ENCODE data around the gene AZGP1. TPM values are rescaled to one million over a fixed set of nuclear protein-coding genes. Genes with fewer than 3 reads are reported as not detected.

The AZGP1 gene
- polyA plus RNA-seq, 1 donor (not counting 4 experiments of a cell fraction or from before 2014, with no cell fraction given): 1.3 TPM

DNA sequence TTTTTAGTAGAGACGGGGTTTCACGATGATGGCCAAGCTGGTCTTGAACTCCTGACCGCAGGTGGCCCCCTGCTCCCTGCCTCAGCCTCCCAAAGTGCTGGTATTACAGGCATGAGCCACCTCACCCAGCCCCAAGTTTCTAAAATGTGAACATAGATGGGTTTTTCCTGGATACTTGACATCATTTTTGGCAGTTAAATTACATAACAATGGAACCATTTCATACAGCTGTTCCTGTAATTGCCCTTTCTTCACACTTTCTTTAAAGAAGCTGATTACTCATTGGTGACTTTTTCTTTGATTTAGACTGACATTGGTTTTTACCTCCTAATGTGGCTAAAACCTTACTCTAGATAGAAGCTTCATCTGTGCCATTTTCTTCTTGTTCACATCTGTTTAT is 45.5 kb upstream of the AZGP1 start:
- Histone ChIP-seq H2AFZ (ENCODE audit: control insufficient read depth, low read length) (no peak overlapping the region), H3K9ac (ENCODE audit: control insufficient read depth, extremely low read depth, insufficient read depth, low read length) (no peak overlapping the region), H3K4me1 (ENCODE audit: control insufficient read depth, extremely low read depth, insufficient read depth, low read length) (peaks cover 44% of the 10 kb centered on the region), H3K27ac (ENCODE audit: control insufficient read depth, insufficient read depth, low read length) (no peak overlapping the region), H3K4me2 (ENCODE audit: control insufficient read depth, extremely low read depth, insufficient read depth, low read depth, low read length) (no peak overlapping the region), H4K20me1 (ENCODE audit: control insufficient read depth, extremely low read depth, insufficient read depth, low read length) (no peaks in the 10 kb centered on the region), H3K36me3 (ENCODE audit: control insufficient read depth in 2 of 2, extremely low read depth in 1 of 2, insufficient read depth in 2 of 2, low read length in 2 of 2) (peaks cover 19 to 20% of the 10 kb centered on the region in 2 experiments), H3K9me3 (ENCODE audit: control insufficient read depth, low read depth, low read length) (no peaks in the 10 kb centered on the region), H3K27me3 (ENCODE audit: control insufficient read depth, extremely low read depth, insufficient read depth, low read length) (no peaks in the 10 kb centered on the region), H3K4me3 (ENCODE audit: control insufficient read depth in 2 of 3, extremely low read depth in 1 of 3, insufficient read depth in 2 of 3, low read depth in 1 of 3, low read length in 3 of 3) (no peak overlapping the region), H3K79me2 (ENCODE audit: control insufficient read depth, insufficient read depth, low read length) (peaks cover 66% of the 10 kb centered on the region), H3K9me1 (ENCODE audit: control insufficient read depth, extremely low read depth, insufficient read depth, low read length) (no peaks in the 10 kb centered on the region)
- TF ChIP-seq, protein P1, sequence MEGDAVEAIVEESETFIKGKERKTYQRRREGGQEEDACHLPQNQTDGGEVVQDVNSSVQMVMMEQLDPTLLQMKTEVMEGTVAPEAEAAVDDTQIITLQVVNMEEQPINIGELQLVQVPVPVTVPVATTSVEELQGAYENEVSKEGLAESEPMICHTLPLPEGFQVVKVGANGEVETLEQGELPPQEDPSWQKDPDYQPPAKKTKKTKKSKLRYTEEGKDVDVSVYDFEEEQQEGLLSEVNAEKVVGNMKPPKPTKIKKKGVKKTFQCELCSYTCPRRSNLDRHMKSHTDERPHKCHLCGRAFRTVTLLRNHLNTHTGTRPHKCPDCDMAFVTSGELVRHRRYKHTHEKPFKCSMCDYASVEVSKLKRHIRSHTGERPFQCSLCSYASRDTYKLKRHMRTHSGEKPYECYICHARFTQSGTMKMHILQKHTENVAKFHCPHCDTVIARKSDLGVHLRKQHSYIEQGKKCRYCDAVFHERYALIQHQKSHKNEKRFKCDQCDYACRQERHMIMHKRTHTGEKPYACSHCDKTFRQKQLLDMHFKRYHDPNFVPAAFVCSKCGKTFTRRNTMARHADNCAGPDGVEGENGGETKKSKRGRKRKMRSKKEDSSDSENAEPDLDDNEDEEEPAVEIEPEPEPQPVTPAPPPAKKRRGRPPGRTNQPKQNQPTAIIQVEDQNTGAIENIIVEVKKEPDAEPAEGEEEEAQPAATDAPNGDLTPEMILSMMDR (optimal IDR thresholded peaks at IDR 0.05 in 1 of 3, IDR thresholded peaks at IDR 0.05 in 1 of 3, conservative IDR thresholded peaks at IDR 0.05 in 1 of 3; ENCODE audit: extremely low read depth in 1 of 3, insufficient read depth in 2 of 3, low read length in 3 of 3): no peak
- no peak for TF ChIP-seq EZH2 (IDR thresholded peaks at IDR 0.05; ENCODE audit: low read length)
- FAIRE-seq (no peak), DNase-seq (ENCODE audit: low read depth, low spot score) (no peak)
- dilution Hi-C loops (cut with MboI; ENCODE audit: extremely low pct_ligation_motif_present, low sequenced_read_pairs): no loop called here

DNA sequence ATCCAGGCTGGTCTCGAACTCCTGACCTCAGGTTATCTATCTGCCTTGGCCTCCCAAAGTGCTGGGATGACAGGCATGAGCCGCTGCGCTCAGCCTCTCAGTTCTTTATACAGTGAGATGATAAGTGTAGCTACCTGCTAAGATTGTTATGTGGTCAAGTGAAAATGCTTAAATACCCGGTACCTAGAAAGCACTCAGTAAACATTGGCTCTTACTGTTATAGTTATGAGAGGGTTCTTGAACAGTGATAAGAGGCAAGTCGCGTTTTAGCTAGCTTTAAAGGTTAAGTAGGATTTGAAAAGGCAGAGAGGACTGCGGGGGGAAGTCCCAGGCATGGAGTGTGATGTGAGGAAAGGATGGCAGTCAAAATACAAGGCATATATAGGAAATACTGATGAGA is 44.1 kb upstream of the AZGP1 start:
- FAIRE-seq: no peak
- no peak for DNase-seq (ENCODE audit: low read depth, low spot score)
- peaks cover 36% of the 10 kb centered on the region for H3K4me1 ChIP-seq (ENCODE audit: control insufficient read depth, extremely low read depth, insufficient read depth, low read length)

More for the DNA sequence above, 44.1 kb upstream of the AZGP1 start:
- no peaks in the 10 kb centered on the region for H4K20me1 ChIP-seq (ENCODE audit: control insufficient read depth, extremely low read depth, insufficient read depth, low read length)
- H3K79me2 ChIP-seq (ENCODE audit: control insufficient read depth, insufficient read depth, low read length): peaks cover 75% of the 10 kb centered on the region
- H2AFZ ChIP-seq (ENCODE audit: control insufficient read depth, low read length): no peak overlapping the region
- H3K27ac ChIP-seq (ENCODE audit: control insufficient read depth, insufficient read depth, low read length): no peak overlapping the region
- H3K9me1 ChIP-seq (ENCODE audit: control insufficient read depth, extremely low read depth, insufficient read depth, low read length): no peaks in the 10 kb centered on the region
- no peaks in the 10 kb centered on the region for H3K9me3 ChIP-seq (ENCODE audit: control insufficient read depth, low read depth, low read length)
- no peak overlapping the region for H3K9ac ChIP-seq (ENCODE audit: control insufficient read depth, extremely low read depth, insufficient read depth, low read length)
- no peaks in the 10 kb centered on the region for H3K27me3 ChIP-seq (ENCODE audit: control insufficient read depth, extremely low read depth, insufficient read depth, low read length)
- no peak for TF ChIP-seq EZH2 (IDR thresholded peaks at IDR 0.05; ENCODE audit: low read length)
- TF ChIP-seq, protein P1 (optimal IDR thresholded peaks at IDR 0.05 in 1 of 3, IDR thresholded peaks at IDR 0.05 in 1 of 3, conservative IDR thresholded peaks at IDR 0.05 in 1 of 3; ENCODE audit: extremely low read depth in 1 of 3, insufficient read depth in 2 of 3, low read length in 3 of 3): no peak
- peaks cover 17 to 20% of the 10 kb centered on the region in 2 experiments for H3K36me3 ChIP-seq (ENCODE audit: control insufficient read depth in 2 of 2, extremely low read depth in 1 of 2, insufficient read depth in 2 of 2, low read length in 2 of 2)
- no peak overlapping the region for H3K4me3 ChIP-seq (ENCODE audit: control insufficient read depth in 2 of 3, extremely low read depth in 1 of 3, insufficient read depth in 2 of 3, low read depth in 1 of 3, low read length in 3 of 3)
- H3K4me2 ChIP-seq (ENCODE audit: control insufficient read depth, extremely low read depth, insufficient read depth, low read depth, low read length): no peak overlapping the region
- dilution Hi-C loops (cut with MboI; ENCODE audit: extremely low pct_ligation_motif_present, low sequenced_read_pairs): no loop called here
